Bronchial epithelial cell (primary cell): ENCODE results near the gene SMARCD1. TPM values are rescaled to one million over a fixed set of nuclear protein-coding genes. Genes with fewer than 3 reads are reported as not detected.

ENCODE experiments used
- DNase-seq: peaks from one replicate; pipeline ENCODE4 v3.0.0-alpha.2; 2010; ENCODE audit warnings: low read depth
- FAIRE-seq: peaks from 2 replicates; lab custom pipeline; 2011; peaks lifted over from hg19 to GRCh38; lab: Jason Lieb, UNC
- H3K27me3 ChIP-seq: 2 replicates; pipeline ENCODE4 v1.5.1; 2011; ENCODE audit warnings: low read length; ENCODE audit not compliant: control insufficient read depth, insufficient read depth
- H3K36me3 ChIP-seq: 2 replicates; pipeline ENCODE4 v1.5.1; 2011; ENCODE audit warnings: low read length; ENCODE audit not compliant: control insufficient read depth, insufficient read depth
- H3K4me3 ChIP-seq: 2 replicates; pipeline ENCODE4 v1.5.1; 2011; ENCODE audit warnings: mild to moderate bottlenecking, low read depth, low read length, control low read depth
- CTCF ChIP-seq: IDR thresholded peaks from 2 replicates; pipeline ENCODE4 v1.5.1; 2011; ENCODE audit warnings: mild to moderate bottlenecking, moderate library complexity, low read length, control low read depth, inconsistent platforms; ENCODE audit not compliant: insufficient read depth, severe bottlenecking
- total RNA-seq: library from RNA; depleted of rRNA; stranded (reverse); fragments of >200 nt; gene quantifications from 2 replicates; pipeline ENCODE4 v1.2.1, GENCODE V29; 2014

SMARCD1 gene
- total RNA-seq, 1 donor from 2014 or later = 24.2 TPM

- FAIRE-seq (no peak), DNase-seq (no peak)
- Histone ChIP-seq H3K36me3 (no peaks in the 10 kb centered on the region), H3K27me3 (no peaks in the 10 kb centered on the region), H3K4me3 (no peak overlapping the region)
- TF ChIP-seq CTCF = no peak
Measured at GRCh38 chr12:50107416-50108268, 22.5 kb downstream of the SMARCD1 start.

GRCh38 chr12:50109319-50109718 lies 24.2 kb downstream of the SMARCD1 start:
- H3K4me3 ChIP-seq = no peak overlapping the region
- DNase-seq (no peak), FAIRE-seq (no peak)
- no peaks in the 10 kb centered on the region for H3K36me3 ChIP-seq
- TF ChIP-seq CTCF = no peak
- no peaks in the 10 kb centered on the region for H3K27me3 ChIP-seq

- TF ChIP-seq CTCF = no peak
- Histone ChIP-seq H3K4me3 (no peak overlapping the region), H3K36me3 (no peaks in the 10 kb centered on the region), H3K27me3 (no peaks in the 10 kb centered on the region)
- FAIRE-seq = no peak
- DNase-seq = no peak
Measured at GRCh38 chr12:50110127-50110761, 25.1 kb downstream of the SMARCD1 start.

GRCh38 chr12:50110762-50111351 lies 25.7 kb downstream of the SMARCD1 start:
- no peak for TF ChIP-seq CTCF
- DNase-seq (no peak), FAIRE-seq (no peak)
- Histone ChIP-seq H3K4me3 (no peak overlapping the region), H3K27me3 (no peaks in the 10 kb centered on the region), H3K36me3 (no peaks in the 10 kb centered on the region)

GRCh38 chr12:50111395-50111692 lies 26.2 kb downstream of the SMARCD1 start:
- Histone ChIP-seq H3K36me3 (peaks cover 1% of the 10 kb centered on the region), H3K4me3 (no peak overlapping the region), H3K27me3 (no peaks in the 10 kb centered on the region)
- TF ChIP-seq CTCF = no peak
- no peak for FAIRE-seq
- DNase-seq = no peak
